Ectodermal cell (in vitro differentiated cells): ENCODE data around the gene DENND4C.
"Not testable (repeated sequence)": the region's sequence is repeated elsewhere in the genome, so short reads cannot be mapped to it uniquely, and the experiment has no call there.

Source experiments
- H3K27ac ChIP-seq: 2 replicates; pipeline ENCODE4 v1.7.0; 2013; ENCODE audit warnings: mild to moderate bottlenecking, low read depth, low read length; ENCODE audit not compliant: insufficient read depth, poor library complexity, severe bottlenecking
- H3K27me3 ChIP-seq: 2 replicates; pipeline ENCODE4 v1.7.0; 2013; ENCODE audit warnings: mild to moderate bottlenecking, low read length; ENCODE audit not compliant: insufficient read depth, control insufficient read depth, poor library complexity, severe bottlenecking
- H3K36me3 ChIP-seq: one replicate; pipeline ENCODE4 v1.7.0; 2013; ENCODE audit warnings: low read length; ENCODE audit not compliant: control insufficient read depth, insufficient read depth
- H3K4me1 ChIP-seq: one replicate; pipeline ENCODE4 v1.7.0; 2013; ENCODE audit warnings: low read length; ENCODE audit not compliant: control insufficient read depth, insufficient read depth
- H3K4me3 ChIP-seq: 2 replicates; pipeline ENCODE4 v1.7.0; 2013; ENCODE audit warnings: low read depth, low read length, control low read depth; ENCODE audit not compliant: insufficient read depth
- H3K9me3 ChIP-seq: 2 replicates; pipeline ENCODE4 v1.7.0; 2013; ENCODE audit warnings: mild to moderate bottlenecking, low read length, moderate library complexity; ENCODE audit not compliant: control insufficient read depth
- WGBS, 2 experiments: methylation state at CpG; one replicate each; pipeline ENCODE4 v1.1.7; 2013; ENCODE audit warnings: missing lambda C conversion rate in 2 of 2; 5-methylcytosine and 5-hydroxymethylcytosine counted together

The DENND4C gene

GRCh38 chr9:19243366-19244033 lies 13.0 kb downstream of the DENND4C start:
- 93 to 96% methylated on average over 10 of the region's 10 CpGs for WGBS, 2 experiments
- Histone ChIP-seq H3K27me3 (no peaks in the 10 kb centered on the region), H3K4me1 (no peaks in the 10 kb centered on the region), H3K4me3 (no peak overlapping the region), H3K36me3 (no peaks in the 10 kb centered on the region), H3K9me3 (no peaks in the 10 kb centered on the region), H3K27ac (no peak overlapping the region)

DNA sequence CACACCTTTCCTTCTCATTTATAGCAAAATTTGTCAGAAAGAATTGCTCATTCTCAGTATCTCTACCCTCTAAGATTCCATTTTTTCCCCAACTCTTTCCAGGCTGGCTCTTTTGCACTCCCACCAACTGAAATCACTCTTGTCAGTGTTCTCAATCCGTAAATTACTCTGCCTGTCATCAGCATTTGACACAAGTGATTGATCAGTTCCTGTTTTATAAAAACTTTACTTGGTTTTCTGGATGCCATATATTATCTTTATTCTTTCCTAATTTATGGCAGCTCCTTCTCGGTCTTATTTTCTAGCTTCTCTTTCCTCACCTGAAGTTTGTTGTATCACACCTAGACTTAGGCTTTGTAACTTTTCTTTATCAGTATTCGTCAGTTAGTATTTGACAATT lies 16.4 kb downstream of the DENND4C start:
- Histone ChIP-seq H3K4me3 (no peak overlapping the region), H3K27me3 (no peaks in the 10 kb centered on the region), H3K4me1 (peaks cover 7% of the 10 kb centered on the region), H3K36me3 (no peaks in the 10 kb centered on the region), H3K27ac (no peak overlapping the region), H3K9me3 (no peaks in the 10 kb centered on the region)
- WGBS, 2 experiments: 84 to 89% methylated on average over 2 to 3 of the region's 3 CpGs

DNA sequence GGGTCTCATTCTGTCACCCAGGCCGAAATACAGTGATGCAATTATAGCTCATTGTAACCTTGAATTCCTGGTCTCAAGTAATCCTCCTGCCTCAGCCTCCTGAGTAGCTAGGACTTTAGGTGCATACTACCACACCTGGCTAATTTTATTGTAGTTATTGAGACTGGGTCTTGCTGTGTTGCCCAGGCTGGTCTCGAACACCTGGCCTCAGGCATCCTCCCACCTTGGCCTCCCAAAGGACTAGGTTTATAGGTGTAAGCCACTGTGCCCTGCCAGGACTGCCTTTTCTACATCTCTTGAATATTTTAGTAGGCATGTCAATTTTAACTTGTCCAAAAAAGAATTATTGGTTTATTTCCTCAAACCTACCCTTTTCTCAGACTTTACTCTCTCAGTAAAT lies 16.9 kb downstream of the DENND4C start:
- Histone ChIP-seq H3K27ac (no peak overlapping the region), H3K27me3 (no peaks in the 10 kb centered on the region), H3K36me3 (no peaks in the 10 kb centered on the region), H3K4me1 (peaks cover 7% of the 10 kb centered on the region), H3K9me3 (no peaks in the 10 kb centered on the region), H3K4me3 (no peak overlapping the region)
- WGBS, 2 experiments: 97% methylated on average over 2 of the region's 2 CpGs

- not testable (repeated sequence) for H3K9me3 ChIP-seq, H3K27ac ChIP-seq, H3K4me3 ChIP-seq, H3K36me3 ChIP-seq, H3K27me3 ChIP-seq, H3K4me1 ChIP-seq
- 89 to 91% methylated on average over 8 of the region's 8 CpGs for WGBS, 2 experiments
These were observed 19.9 kb downstream of the DENND4C start for GRCh38 chr9:19250346-19250745.

- H3K4me1 ChIP-seq, H3K4me3 ChIP-seq, H3K36me3 ChIP-seq, H3K9me3 ChIP-seq, H3K27me3 ChIP-seq: not testable (repeated sequence)
- peak overlapping the region; percentile 55 for H3K27ac ChIP-seq
- WGBS, 2 experiments: 0 to 12% methylated on average over 1 of the region's 1 CpG
These were observed 20.7 kb downstream of the DENND4C start for GRCh38 chr9:19251203-19251602.

GRCh38 chr9:19251622-19252021 lies 21.1 kb downstream of the DENND4C start:
- not testable (repeated sequence) for H3K9me3 ChIP-seq, H3K4me3 ChIP-seq, H3K4me1 ChIP-seq, H3K27me3 ChIP-seq, H3K36me3 ChIP-seq
- 82 to 86% methylated on average over 5 of the region's 5 CpGs for WGBS, 2 experiments
- peak overlapping the region; percentile 55 for H3K27ac ChIP-seq

DNA sequence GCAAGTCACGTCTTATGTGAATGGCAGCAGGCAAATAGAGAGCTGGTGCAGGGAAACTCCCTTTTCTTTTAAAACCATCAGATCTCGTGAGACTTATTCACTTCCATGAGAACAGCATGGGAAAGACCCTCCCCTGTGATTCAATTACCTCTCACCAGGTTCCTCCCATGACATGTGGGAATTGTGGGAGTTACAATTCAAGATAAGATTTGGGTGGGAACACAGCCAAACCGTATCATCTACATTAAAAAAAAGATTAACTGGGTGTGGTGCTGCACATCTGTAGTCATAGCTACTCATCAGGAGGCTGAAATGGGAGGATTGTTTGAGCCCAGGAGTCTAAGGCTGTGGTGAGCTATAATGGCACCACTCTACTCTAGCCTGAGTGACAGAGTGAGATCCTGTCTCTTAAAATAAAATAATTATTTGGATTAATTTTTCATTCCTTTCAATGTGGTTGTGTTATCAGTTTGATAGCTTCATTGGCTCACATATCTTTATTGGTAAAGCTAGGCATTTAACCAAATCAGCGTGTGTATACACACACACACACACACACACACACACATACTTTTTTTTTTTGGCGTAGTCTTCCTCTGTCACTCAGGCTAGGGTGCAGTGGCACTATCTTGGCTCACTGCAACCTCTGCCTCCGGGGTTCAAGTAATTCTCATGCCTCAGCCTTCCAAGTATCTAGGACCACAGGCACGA lies 21.8 kb downstream of the DENND4C start:
- 78% methylated on average over 7 of the region's 7 CpGs for WGBS, 2 experiments
- no peak overlapping the region for H3K27ac ChIP-seq

DNA sequence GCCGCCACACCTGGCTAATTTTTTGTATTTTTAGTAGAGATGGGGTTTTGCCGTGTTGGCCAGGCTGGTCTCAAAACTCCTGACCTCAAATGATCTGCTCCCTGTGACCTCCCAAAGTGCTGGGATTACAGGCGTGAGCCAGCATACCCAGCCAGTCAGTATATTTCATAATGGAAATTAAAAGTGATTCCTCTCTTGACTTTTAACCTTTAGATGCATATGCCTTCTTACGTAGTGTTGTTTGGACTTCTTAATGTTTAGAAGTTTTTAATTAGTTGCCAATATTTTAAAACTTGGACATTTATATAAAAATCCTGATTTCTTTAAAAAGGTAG lies 22.4 kb downstream of the DENND4C start:
- 92 to 95% methylated on average over 3 to 4 of the region's 4 CpGs for WGBS, 2 experiments
- Histone ChIP-seq H3K36me3 (no peaks in the 10 kb centered on the region), H3K4me1 (peaks cover 7% of the 10 kb centered on the region)

More for the DNA sequence above, 21.8 kb downstream of the DENND4C start:
- no peak overlapping the region for H3K4me3 ChIP-seq
- peaks cover 7% of the 10 kb centered on the region for H3K4me1 ChIP-seq
- H3K36me3 ChIP-seq: no peaks in the 10 kb centered on the region
- H3K27me3 ChIP-seq: no peaks in the 10 kb centered on the region
- H3K9me3 ChIP-seq: no peaks in the 10 kb centered on the region

GRCh38 chr9:19255112-19255511 lies 24.6 kb downstream of the DENND4C start:
- peaks cover 7% of the 10 kb centered on the region for H3K4me1 ChIP-seq
- H3K4me3 ChIP-seq: no peak overlapping the region
- no peaks in the 10 kb centered on the region for H3K27me3 ChIP-seq
- no peak overlapping the region for H3K27ac ChIP-seq
- no peaks in the 10 kb centered on the region for H3K36me3 ChIP-seq
- no peaks in the 10 kb centered on the region for H3K9me3 ChIP-seq
- 97 to 99% methylated on average over 2 of the region's 2 CpGs for WGBS, 2 experiments

More for the DNA sequence above, 22.4 kb downstream of the DENND4C start:
- H3K27me3 ChIP-seq: no peaks in the 10 kb centered on the region
- no peak overlapping the region for H3K4me3 ChIP-seq
- H3K9me3 ChIP-seq: no peaks in the 10 kb centered on the region
- no peak overlapping the region for H3K27ac ChIP-seq

- Histone ChIP-seq H3K4me3 (no peak overlapping the region), H3K27ac (no peak overlapping the region), H3K4me1 (peaks cover 4% of the 10 kb centered on the region), H3K36me3 (no peaks in the 10 kb centered on the region), H3K27me3 (no peaks in the 10 kb centered on the region), H3K9me3 (no peaks in the 10 kb centered on the region)
These were observed 25.3 kb downstream of the DENND4C start for GRCh38 chr9:19255821-19256220.
